ENCODE data around the gene KAZN.

The KAZN gene

DNA sequence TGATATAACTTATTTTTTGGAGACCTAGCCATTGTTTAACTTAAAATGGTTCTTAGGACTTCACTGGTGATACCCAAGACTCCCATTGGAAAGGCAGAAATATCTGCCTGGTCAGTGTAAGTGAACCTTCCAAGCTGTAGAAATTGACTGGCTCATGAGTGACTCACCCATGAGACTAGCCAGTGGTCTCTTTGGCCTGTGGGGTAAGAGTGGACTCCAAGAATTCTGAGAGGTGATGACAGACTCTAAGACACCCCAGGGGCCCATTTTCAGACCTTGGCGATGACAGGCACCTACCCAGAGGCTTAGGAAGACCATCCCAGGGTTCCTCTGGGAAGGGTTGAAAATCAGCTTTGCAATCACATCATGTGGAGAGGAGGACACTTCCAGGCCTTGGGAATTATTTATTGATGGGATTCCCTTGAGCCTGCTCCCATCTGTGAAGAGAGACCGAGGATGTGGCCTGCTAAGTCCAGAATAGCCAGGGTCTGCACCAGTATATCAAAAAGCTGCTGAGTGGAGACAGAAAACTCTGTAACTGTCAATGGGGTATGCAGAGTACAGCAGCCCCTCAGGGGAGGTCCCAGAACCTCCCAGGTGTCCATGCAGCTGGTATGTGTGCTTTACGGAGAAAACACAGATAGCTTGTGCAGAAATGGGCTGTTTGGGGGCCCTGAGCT lies 78.9 kb downstream of the KAZN start:
- DNase-seq (ENCODE audit: low read depth): no peak

DNA sequence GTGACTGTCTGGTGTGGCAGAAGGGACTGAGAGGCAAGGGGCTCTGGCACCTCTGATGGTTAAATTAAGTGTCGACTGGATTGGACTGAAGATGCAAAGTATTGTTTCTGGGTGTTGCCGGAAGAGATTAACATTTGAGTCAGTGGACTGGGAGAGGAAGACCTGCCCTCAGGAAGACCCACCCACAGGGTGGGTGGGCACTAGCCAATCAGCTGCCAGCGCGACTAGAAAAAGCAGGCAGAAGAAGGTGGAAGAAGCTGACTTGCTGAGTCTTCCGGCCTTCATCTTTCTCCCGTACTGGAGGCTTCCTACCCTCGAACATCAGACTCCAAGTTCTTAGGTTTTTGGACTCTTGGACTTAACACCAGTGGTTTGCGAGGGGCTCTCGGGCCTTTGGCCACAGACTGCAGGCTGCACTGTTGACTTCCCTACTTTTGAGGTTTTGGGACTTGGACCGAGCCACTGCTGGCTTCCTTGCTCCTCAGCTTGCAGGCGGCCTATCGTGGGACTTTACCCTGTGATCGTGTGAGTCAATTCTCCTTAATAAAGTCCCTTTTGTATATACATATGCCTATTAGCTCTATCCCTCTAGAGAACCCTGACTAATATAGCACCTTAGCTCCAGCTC lies 79.6 kb downstream of the KAZN start:
- no peak for DNase-seq (ENCODE audit: low read depth)

DNA sequence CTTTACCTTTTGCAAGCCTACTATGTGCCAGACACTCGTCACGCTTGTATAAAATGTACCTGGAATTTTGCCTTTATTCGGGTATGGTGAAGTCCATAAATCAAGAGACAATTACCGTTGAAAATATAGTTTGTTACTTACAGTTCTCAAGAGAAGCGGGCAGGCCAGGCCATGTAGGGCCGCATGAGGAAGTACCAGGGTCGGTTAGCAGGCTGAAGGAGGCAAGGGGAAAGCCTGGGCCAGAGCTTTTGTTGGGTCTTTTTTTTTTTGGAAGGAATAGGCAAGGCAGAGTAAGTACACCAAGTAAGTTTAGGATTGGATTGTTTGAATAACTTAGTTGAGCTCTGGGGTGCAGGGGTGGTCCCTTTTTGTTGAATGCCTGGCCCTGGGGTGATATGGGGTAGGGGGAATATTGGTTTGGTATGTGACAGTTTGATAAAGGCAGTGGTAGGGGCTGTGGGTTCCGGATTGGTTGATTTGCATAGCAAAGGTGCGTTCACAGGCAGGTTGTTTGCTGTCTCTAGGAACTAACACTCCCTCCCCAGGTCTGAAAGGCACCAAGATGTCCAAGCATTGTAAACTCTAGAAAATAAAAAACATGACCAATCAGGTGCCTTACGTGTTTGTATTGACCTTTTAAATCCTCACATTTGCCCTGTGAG lies 80.7 kb downstream of the KAZN start:
- DNase-seq (ENCODE audit: low read depth): no peak

DNA sequence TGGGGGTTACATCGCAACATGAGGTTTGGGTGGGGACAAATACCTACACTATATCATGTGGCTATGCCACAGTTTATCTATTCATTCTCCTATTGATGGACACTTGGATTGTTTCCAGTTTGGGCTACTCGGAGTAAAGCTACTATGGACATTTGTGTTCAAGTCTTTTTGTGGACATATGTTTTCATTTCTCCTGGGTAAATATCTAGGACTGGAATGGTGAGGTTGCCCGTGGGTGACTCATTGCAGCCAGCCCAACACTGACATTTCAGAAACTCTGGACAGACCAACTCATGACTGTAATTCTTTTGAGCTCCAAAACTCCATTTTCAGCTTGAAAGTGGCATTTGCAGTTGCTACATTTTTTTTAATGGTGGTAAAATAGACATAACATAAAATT lies 82.7 kb downstream of the KAZN start:
- DNase-seq (ENCODE audit: low read depth): no peak

DNA sequence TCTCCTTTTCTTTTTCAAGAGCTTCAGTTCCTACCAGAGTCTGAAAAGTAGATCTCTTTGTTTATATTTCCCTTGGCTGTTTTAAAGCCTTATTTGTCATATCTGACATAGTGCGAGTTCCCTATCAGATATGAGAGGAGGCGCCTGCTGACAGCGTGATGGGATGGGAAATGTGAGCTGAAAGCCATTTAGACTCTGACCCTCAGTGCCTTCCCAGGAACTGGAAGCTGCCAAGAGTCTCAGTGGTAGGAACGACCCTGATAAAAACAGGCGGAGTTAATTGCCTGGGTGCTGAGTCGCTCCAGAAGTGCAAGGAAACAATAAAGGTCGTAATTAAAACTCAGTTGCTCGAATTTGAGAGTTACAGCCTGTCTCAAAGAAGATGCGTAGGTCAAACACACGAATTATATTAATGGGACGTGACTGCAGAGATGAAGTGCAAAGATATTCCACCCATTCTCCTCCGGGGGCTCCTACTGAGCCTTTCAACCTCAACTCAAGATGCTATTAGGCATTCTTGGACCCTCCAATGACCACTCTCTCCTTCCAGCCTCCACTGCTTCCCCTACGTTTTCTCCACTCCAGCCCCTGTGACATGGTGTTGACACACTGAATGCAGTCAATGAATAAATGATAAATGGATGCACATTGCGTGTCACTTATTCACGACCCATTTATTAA lies 84.6 kb downstream of the KAZN start:
- no peak for DNase-seq (ENCODE audit: low read depth)

DNA sequence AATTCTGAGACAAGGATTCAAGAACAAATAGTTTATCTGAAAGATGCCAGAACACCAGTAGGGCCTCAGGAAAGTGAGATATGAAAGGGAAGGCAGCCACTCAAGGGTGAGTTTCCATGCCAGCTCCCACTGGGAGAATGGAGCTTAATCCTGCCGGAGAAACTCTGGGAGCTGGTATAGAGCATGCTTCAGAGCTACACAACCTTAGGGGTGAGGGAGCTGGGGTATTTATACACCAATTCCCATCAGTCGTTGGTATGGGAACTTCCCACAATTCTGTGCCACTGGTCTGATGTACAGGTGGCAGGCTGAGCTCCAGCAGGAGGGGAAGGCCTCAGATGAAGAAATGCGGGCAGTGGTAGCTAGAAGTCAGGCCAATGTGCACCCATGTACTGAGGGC lies 86.6 kb downstream of the KAZN start:
- no peak for DNase-seq (ENCODE audit: low read depth)

DNA sequence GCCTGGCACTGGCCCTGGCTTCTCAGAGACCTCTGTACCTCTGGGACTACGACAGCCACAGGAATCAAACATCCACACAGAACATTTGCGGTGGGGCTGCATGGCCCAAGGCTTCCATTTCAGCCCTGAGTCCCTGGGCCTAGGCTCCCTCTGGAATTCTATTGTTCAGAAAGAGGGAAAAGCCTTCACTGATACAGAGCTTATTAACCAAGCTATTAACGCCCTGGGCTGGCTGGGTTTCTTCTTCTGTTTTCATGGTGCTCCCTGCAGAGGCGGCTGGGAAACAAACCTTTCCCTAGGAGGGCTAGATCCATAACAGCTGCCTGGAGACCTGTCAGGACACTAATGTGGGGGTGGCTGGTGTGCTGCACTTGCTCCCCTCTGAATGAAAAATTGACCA lies 88.2 kb downstream of the KAZN start:
- DNase-seq (ENCODE audit: low read depth): no peak

DNA sequence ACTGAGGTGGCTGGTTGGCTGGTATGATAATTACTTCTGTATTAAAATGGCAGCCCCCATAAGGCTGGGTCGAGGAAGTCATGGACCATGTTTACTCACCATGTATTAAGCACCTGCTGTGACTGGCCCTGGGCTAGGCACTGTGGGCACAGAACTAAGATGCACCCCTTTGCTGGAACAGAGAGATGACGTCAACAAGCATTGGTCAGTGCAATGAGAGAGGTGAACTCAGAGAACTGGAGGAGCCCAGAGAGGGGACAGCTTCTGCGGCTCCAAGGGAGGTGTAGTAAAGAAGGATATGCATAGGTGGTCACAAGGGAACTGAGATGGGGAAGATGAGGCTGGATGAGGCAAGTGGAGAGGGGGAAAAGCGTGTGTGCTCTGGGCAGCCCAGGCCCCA lies 88.7 kb downstream of the KAZN start:
- DNase-seq (ENCODE audit: low read depth): no peak

DNA sequence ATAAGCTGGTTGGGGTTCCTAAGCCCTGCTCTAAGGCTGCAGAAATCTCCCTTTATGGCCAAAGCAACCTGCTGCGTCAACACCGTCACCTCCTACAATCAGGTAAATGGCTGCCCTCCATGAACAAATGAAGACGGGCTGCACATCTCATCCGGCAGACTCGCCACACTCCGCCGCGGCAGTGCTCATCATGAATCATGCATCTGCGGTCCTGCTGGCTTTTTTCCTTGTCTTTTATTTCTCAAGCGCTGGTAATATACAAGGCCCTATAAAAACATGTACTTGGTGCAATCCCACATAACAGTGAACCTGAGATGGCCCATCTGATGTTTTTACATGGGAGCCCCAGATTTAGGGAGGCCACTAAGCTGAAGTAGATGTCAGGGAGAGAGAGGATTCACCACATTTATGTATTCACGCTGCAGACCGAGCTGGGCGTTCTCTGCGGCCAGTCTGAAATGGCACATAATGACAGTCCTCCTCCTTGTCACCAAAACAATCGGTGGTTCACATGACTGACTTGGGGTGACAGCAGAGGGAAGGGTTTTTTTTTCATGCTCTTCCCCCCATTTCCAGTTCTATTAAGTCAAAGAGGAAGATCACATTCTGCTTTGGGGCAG lies 91.6 kb downstream of the KAZN start:
- no peak for DNase-seq (ENCODE audit: low read depth)

DNA sequence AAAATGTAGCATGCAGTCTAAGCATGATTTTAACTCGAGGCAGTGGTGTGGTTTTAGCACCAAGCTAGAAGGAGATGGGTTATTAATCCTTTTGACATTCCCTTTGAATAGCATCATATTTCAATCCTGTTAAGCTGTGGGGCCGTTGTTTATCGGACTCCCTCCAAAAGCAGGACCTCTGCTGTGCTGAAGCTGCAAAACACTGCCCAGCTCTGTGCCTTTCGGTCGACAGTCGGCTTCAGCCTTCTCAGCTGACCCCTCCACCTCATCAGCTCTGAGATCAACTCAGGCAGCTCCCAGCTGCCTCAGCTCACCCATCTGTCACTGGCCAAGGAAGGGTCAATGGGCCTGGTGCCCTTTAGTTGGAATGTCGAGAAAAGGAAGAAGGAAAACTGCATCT lies 95.5 kb downstream of the KAZN start:
- no peak for DNase-seq (ENCODE audit: low read depth)

DNA sequence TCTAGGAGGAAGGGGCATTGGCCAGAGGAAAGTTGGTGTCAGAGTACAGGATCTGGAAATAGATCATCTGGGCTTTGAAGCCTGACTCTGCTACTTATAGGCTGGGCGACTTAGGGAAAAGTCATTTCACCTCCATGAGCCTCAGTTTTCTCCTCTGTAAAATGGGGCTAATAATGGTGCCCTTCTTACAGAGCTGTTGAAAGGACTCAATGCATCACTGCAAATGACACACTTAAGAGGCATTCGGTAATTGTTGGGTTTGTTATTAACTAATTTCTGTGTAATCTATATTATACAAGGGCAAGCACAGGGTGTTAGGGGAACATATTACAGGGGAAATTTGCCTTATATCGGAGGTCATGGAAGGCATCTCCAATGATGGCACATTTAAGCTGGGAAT lies 96.1 kb downstream of the KAZN start:
- no peak for DNase-seq (ENCODE audit: low read depth)

DNA sequence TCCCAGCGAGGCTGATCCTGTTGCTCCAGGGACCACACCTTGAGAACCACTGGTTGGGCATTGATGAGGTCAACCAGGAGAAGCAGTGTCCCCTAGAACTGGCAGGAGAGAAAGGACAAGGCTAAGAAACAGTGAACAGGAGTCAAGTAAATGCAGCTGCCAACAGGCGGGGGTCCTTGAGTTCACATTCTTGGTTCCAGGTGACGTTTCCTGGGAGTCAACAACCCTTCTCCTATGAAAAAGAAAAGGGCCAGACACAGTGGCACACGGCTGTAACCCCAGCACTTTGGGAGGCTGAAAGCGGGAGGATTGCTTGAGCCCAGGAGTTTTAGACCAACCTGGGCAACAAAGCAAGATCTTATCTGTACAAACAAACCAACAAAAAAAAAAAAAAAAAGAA lies 98.3 kb downstream of the KAZN start:
- no peak for DNase-seq (ENCODE audit: low read depth)

DNA sequence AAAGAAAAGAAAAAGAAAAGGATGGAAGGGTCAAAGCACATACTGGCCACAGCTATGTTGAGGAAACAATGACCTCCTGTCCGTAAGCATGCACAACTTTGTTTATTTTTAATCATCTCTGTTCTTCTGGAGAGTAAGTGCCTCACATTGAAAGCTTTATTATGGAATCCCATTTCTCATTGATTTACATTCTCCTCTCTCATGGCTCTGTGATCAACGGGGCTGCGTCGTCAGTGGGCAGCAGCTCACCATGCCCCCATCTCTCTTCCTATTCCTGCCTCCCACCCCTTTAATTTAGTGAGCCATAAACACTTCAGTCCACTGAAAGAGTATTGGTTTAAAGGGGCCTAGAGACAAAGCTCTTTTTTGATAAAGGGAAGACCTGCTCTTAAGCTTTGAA lies 98.9 kb downstream of the KAZN start:
- DNase-seq (ENCODE audit: low read depth): no peak

DNA sequence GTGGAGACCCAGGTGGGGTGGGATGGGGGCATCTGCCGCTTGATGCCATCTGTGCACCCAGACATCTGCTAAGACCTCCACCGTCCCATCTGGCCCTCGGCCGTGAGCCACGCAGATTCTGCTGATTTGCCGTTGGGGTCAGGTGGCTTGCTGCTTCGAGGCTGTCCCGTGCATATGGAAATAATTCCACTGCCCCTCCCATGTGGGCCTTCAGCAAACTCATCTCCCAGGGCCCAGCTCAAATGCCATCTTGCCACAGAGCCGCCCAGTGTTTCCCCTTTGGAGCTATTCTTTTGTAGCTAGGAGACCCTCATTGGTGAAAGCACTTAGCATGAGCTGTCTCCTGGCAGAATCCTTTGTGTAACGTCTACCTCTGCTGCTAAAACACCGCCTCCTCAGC lies 99.8 kb downstream of the KAZN start:
- DNase-seq (ENCODE audit: low read depth): no peak

DNA sequence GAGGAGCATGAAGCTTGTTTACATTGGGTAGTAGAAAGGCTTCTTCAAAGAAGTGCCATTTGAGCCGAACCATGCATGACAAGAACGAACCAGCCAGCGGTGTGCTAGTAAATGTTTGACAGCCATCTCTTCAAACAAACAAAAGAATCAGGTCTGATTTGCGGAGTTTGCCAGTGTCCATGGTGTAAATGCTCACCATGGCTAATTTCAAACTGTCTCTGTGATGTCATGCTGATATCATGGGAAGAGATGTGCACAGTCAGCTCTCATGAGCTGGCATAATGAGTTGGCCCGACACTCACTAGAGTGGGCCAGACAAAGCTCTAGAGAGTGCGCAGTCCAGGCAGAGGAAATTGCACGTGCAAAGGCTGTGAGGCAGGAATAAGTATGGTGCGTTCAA lies 101.1 kb downstream of the KAZN start:
- DNase-seq (ENCODE audit: low read depth): no peak

DNA sequence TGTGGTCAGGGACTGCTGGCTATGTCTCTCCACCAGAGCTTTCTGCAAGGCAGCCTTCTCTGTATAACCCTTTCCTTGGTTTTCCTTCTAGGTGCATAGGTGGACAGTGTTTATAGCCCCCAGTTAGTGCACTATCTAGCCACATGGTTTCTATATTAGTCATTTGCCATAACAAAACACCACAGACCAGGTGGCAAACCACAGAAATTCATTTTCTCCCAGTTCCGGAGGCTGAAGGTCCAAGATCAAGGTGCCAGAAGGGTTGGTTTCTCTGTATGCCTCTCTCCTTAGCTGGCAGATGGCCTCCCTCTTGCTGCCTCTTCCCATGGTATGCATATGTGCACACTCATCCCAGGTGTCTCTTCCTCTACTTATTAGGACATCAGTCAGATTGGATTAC lies 106.4 kb downstream of the KAZN start:
- no peak for DNase-seq (ENCODE audit: low read depth)

DNA sequence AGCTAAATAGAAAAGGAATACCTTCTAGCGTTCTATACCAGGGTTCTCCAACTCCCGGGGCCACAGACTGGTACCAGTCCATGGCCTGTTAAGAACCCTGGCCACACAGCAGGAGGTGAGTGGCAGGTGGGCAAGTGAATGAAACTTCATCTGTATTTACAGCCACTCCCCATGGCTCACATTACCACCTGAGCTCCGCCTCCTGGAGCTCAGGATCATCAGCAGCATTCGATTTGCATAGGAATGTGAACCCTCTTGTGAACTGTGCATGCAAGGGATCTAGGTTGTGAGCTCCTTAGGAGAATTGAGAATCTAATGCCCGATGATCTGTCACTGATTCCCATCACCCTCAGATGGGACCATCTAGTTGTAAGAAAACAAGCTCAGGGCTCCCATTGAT lies 107.3 kb downstream of the KAZN start:
- no peak for DNase-seq (ENCODE audit: low read depth)

DNA sequence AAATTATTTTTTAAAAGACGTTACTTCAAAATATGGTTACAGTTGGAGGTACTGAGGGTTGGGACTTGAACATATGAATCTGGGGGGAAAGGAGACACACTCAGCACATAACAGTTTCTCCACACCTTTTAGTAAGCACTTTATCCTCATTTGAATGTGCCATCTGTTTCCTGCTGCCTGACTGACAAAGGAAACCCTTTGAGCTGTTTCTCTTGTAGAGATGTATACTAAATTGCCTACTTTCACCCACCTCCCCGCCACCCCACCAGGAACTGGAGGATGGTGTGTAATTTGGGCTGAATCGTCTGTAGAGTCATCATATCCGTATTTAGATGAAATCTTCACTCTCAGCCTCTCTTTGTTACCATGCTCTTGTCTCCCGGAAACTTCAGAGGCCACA lies 108.1 kb downstream of the KAZN start:
- DNase-seq (ENCODE audit: low read depth): no peak

DNA sequence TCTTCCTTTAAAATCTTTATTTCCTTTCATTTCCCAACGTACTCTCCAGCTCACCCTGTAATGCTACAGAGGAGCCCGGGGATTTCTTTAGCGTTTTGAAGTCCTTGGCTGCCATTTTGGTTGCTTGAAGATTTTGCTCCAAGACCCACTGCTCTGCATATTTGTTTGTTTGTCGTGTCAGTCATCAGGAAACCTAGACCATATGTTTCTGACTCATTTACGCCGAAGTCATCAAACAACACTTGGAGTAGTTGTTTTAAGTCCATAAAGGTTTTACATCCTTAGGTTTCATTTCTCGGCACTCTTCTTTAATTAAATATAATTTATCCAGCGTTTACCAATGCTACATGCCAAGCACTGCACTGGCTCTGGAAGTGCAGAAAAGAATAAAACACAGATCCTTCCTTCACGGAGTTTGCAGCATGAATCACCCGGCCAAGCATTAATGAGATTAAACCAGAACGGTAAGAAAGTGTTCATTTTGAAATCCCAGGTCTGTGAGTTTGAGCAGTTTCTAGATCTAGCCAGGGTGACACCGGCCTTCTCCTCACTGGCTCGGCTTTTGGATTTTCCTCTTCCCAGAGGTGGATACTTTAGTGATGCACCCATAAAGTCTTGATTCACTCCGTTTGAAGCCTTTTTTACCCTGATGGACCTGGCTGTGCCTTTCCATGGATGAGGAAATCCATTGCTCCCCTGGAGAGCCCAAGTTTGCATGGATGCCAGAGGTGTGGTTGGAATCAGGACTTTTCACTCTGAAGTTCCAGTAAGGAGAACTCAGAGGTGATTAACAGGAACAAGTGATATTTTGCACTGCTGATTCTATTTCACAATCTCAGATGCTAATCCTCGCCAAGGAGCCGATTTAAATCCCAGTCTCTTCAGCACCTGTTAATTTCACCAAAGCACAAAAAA lies 109.3 kb downstream of the KAZN start:
- DNase-seq (ENCODE audit: low read depth): no peak

DNA sequence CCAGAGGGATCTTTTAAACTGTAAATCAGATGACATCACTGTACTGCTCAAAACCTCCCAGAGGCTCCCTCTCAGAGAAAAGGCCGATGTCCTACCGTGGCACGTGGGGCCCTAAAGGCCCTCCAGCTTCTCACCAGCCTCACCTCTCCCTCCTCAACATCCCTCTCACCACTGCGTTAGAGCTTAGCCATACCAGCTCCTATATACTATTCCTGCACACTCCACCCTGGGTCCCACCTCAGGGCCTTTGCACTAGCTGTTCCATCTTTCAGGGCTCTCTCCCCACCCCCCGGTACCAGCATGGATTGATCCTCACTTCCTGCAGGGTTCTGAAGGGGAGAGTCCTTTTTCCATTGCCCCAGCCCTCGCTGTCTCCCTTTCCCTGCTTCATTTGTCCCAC lies 111.8 kb downstream of the KAZN start:
- DNase-seq (ENCODE audit: low read depth): no peak

DNA sequence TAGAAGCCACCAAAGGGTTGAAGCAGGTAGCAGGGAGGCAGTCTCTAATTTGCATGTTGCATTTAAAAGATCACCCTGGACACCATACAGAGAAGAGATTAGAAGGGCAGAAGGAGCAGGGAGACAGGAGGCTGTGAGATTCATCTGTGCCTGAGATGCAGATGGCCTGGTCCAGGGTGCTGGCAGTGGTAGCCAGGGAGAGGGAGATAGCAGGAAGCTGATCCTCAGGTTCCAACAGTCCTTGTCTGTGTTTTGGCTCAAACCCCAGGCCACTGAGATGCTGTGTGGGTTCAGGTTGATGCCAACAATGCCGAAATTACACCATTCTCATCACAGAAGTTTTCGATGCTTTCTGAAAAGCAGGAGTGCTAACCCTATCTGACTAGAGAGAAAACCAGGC lies 113.7 kb downstream of the KAZN start:
- DNase-seq (ENCODE audit: low read depth): no peak

DNA sequence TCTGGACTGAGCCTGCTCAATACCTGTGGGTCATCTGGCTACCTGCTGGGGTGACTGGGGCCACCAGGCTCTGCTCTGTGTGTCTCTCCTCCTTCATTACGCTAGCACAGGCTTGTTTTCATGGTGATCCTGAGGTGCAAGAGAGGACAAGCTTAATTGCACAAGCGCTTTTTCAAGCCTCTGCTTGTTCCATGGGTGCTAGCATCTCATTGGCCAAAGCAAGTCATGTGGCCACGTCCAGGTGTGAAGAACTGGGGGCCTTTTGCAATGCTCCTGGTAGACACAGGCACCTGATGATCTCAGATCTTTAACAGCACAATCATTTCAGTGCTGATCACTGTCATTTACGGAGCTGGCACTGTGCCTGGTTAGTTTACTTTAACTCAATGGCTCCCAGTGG lies 114.6 kb downstream of the KAZN start:
- DNase-seq (ENCODE audit: low read depth): no peak
